ENCODE data around the gene KLF11. TPM values are rescaled to one million over a fixed set of nuclear protein-coding genes. Genes with fewer than 3 reads are reported as not detected.
A peak's percentile ranks its signal among the peaks of the same experiment; 100 is the strongest.

Gene KLF11
- polyA plus RNA-seq, 1 of the 3 experiments (the other 2 are of a cell fraction), result 9.5 TPM

GRCh38 chr2:10072656-10073480, 29.5 kb downstream of the KLF11 start:
- Histone ChIP-seq H3K4me2 (peak overlapping the region; percentile 30), H4K20me1 (ENCODE audit: insufficient read depth) (no peaks in the 10 kb centered on the region), H3K79me2 (ENCODE audit: insufficient read depth) (no peaks in the 10 kb centered on the region), H3K27me3 (ENCODE audit: insufficient read depth) (peaks cover 17% of the 10 kb centered on the region; the same call in 1 of the 2 replicates), H3K27ac (ENCODE audit: low read depth in 2 of 2, low read length in 1 of 2) (no peak overlapping the region), H3K4me1 (ENCODE audit: control insufficient read depth in 1 of 2, insufficient read depth in 2 of 2, low read depth in 1 of 2, low read length in 1 of 2) (peaks cover 0 to 2% of the 10 kb centered on the region in 2 experiments; a peak in 1 of 4 replicates), H3K4me3 (ENCODE audit: low read depth in 2 of 2, low read length in 1 of 2) (no peak overlapping the region; a peak in 1 of 4 replicates), H2AFZ (ENCODE audit: low read depth) (no peak overlapping the region), H3K9ac (no peak overlapping the region), H3K36me3 (replicated peaks in 1 of 2; ENCODE audit: control insufficient read depth in 1 of 2, insufficient read depth in 2 of 2, low read length in 1 of 2) (no peaks in the 10 kb centered on the region), H3K9me3 (0 out of 2 replicates have a peak, but pooled peaks cover under 1% of the 10 kb centered on the region), H3K9me2 (no peaks in the 10 kb centered on the region), H3F3A (replicated peaks; ENCODE audit: insufficient read depth) (no peaks in the 10 kb centered on the region)
- WGBS (ENCODE audit: low lambda C conversion rate), result 24% methylated on average over 18 of the region's 20 CpGs
- POLR2A ChIA-PET, result interaction anchor here (0.5 to 2.1 kb wide), 6 partner anchors 22 to 375 kb away, joined by 3 to 9 read pairs (median 4); partner anchors contain the start of gene ODC1
- peak; percentile 97 for DNase-seq
- TF ChIP-seq RCOR1 (IDR thresholded peaks at IDR 0.05; ENCODE audit: low read length) (peak; percentile 66; the same call in 1 of the 2 replicates), IRF3 (IDR thresholded peaks at IDR 0.05; ENCODE audit: low read depth, low read length) (no peak), GATA2 (CRISPR knock-in tag; IDR thresholded peaks at IDR 0.05) (no peak), REST (IDR thresholded peaks at IDR 0.05; ENCODE audit: low read depth, low read length) (0 out of 2 replicates have a peak, but pooled peaks have one; percentile 10), RFX5 (IDR thresholded peaks at IDR 0.05; ENCODE audit: low read length) (no peak), RAD21 (IDR thresholded peaks at IDR 0.05; ENCODE audit: low read length) (peak; percentile 91), MXI1 (IDR thresholded peaks at IDR 0.05; ENCODE audit: low read depth, low read length) (peak; percentile 57; the same call in 1 of the 2 replicates), ELF1 (IDR thresholded peaks at IDR 0.05) (no peak), USF1 (IDR thresholded peaks at IDR 0.05; ENCODE audit: borderline replicate concordance, low read depth) (no peak), SIN3A (IDR thresholded peaks at IDR 0.05; ENCODE audit: borderline replicate concordance, low read depth, low read length) (no peak), SMC3 (IDR thresholded peaks at IDR 0.05; ENCODE audit: low read depth, low read length) (peak; percentile 97), EZH2phosphoT487 (IDR thresholded peaks at IDR 0.05; ENCODE audit: borderline replicate concordance, low read depth) (no peak), CHD2 (IDR thresholded peaks at IDR 0.05; ENCODE audit: low read length, partially characterized antibody) (peak; percentile 65), EP300 (IDR thresholded peaks at IDR 0.05; ENCODE audit: borderline replicate concordance in 1 of 2, low read depth in 1 of 2, low read length in 1 of 2) (no peak), NRF1 (IDR thresholded peaks at IDR 0.05; ENCODE audit: low read depth, low read length) (peak; percentile 21; the same call in 1 of the 2 replicates), USF2 (IDR thresholded peaks at IDR 0.05; ENCODE audit: borderline replicate concordance, low read depth, low read length) (no peak), PBX3 (IDR thresholded peaks at IDR 0.05) (no peak), CTCF (IDR thresholded peaks at IDR 0.05) (peak; percentile 96), NFIC (IDR thresholded peaks at IDR 0.05; ENCODE audit: borderline replicate concordance) (peak; percentile 43; the same call in 1 of the 2 replicates)
- CTCF ChIA-PET, result interaction anchor here (0.5 to 28.7 kb wide), 97 partner anchors 9 to 604 kb away, joined by 3 to 946 read pairs (median 4); partner anchors contain the start of genes CYS1, HPCAL1, KLF11 and ODC1
